Ammon's horn (tissue), 1 donor: ENCODE measurements around the gene FGF11.

Experiments
- DNase-seq: peaks from one replicate; pipeline ENCODE4 v3.0.0-alpha.2; 2016; ENCODE audit warnings: low spot score

FGF11 gene

DNA sequence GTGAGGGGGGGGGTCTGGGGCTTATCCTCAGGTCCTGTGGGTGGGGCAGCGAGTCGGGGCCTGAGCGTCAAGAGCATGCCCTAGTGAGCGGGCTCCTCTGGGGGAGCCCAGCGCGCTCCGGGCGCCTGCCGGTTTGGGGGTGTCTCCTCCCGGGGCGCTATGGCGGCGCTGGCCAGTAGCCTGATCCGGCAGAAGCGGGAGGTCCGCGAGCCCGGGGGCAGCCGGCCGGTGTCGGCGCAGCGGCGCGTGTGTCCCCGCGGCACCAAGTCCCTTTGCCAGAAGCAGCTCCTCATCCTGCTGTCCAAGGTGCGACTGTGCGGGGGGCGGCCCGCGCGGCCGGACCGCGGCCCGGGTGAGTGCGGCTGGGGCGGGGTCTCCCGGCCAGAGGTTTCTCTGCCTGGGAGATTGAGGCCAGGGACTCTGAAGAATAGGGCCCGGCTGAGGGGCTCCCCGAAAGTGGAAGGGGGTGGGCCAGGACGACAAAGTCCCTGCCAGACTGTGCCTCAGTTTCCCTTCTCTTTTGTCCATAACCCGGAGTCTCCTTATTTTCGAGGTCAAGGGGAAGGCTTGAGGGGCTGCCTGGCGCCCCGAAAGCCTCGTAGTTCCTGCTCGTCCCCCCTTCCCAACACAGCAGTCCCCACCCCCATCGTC, at the start of gene FGF11:
FGF11 (plus strand) TSS at position 51 of the 651 bp plus-strand sequence; CDS start at position 160, 109 bp downstream.
- DNase-seq = no peak

DNA sequence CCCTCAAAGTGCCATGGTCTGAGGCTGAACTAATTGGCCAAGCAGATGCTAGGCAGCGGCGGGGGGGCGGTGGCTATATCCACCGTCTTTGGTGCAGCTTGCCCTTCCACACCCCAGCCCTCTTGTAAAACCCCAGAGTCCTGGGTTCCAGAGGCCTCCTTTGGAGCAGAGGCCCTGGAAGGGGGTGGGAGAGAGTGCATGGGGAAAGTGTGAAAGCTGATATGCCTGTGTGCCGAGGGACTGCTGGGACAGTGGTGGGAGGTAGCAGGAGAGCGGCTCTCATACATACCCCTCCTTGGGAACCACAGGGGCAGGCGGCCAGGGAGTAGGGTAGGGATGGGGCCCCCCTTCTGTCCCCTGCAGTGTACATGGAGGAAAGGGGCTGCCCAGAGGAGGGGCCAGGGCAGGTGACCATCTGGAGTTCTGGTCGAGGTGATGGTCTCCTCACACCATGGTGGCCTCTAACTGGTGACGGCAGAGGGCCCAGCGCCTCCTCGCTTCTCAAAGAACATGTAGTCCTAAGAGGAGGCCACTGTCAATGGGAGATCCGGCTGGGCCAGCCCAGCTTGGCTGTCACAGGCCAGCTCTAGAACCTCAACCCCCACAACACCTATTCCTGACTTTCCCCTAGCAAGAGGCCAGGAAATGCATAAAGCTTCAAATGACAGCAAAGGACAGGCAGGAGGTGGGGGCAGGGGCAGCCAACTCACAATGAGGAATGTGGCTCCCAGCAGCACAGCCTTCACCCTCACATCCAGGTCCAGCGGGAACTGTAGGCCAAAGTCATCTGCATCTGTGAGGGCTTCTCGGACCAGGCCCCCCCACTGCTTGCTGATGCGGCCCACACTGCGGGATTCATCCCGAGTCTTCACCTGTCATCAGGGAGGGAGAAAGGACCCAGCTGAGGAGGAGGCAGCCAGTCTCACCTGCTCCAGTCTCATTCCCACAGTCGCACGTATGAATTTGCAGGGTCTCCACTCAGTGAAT, 49.1 kb upstream of the FGF11 start:
- DNase-seq = no peak

DNA sequence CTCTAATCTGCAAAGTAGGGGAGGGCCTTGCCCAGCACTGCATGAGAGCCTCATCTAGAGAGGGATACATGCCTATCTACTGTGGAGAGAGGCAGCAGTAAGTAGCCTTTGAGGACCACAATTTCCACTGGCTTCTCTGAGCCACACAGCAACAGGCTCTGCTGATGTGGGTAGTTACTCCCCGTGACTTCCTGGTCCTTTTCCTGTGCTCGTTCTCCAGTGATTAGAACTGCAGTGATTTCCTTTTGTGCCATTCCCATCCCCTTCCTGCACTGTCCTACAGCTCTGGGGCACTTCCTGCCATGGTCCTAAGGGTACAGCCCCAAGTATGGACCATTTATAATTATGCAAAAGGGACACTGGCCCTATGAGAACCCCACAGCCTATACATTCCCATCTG, 48.0 kb upstream of the FGF11 start:
- no peak for DNase-seq

DNA sequence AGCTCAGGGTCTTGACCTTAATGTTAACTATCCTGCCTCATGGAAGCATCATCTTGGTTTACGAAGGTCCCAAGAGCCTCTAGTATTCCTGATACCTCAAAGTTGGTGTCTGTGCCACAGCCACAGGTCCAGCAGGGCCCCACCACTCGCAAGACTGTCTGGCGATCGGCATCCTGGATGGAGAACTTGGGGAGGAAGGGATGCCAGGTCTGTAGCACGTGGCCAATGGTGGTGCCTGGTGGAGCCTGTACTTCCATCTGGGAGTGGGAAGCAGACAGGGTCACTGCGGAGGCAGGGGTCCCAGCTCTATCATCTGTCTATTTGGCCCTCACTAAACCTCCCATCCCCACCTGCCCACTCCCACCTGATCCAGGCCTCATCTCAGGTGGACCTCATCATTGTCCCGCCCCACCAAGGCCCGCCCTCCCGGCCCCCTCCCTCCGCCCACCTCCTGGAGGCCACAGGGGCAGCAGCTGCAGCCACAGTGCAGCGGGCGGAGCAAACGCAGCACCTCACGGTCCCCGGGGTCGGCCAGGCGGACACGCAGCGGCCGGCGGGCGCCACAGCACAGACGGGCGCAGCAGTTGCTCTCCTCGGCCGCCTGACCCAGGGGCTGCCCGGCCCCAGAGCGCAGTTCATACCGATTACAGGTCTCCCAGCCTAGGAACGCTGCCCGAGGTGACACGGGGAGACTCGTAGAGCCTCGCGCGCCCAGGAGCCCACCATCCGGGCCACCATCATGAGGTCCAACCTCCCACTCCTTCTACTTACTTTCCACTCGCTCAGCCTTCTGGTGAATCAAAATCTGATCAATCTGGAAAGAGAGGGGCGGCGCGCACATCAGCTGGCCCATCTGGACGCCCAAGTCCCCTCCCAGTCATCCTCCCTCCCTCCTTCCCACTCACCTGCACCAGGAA, 46.4 kb upstream of the FGF11 start:
- DNase-seq = no peak

DNA sequence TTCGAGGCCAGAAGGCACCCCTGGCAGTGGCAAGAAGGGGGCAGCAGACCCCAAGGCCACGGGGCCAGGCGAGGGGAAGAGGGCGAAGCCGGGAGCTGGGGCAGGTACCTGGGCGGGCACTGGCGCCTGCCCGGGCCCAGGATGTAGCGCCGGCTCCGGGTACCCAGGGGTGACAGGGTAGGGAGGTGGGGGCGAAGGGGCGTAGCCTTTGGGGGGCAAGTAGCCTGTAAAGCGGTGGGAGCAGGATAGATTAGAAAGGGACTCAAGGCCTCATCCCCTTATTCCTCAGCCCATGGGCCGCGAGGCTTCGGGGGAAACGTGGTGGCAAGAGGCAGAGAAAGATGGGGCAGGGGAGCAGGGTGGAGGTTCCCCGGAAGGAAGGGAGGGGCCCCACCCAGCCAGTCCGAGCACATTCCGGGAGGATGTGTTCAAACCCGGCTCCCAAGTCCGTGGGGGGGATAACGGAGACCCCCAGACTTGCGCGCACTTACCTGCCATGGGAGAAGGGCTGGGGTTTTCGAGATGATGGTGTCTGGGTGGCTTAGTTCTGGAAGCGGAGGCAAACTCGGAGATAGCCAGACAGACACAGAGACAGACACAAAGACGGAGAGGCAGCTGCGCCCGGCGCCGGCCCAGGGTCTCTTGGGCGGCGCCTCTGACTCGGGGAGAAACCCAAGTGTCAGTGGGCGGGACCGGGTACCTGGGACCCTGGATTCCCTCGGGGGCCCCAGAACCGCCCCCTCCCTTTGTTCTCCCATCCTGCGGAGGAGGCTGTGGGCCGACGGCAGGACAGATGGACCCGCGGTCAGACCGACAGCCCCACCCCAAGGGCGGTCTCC, 45.5 kb upstream of the FGF11 start:
- no peak for DNase-seq

DNA sequence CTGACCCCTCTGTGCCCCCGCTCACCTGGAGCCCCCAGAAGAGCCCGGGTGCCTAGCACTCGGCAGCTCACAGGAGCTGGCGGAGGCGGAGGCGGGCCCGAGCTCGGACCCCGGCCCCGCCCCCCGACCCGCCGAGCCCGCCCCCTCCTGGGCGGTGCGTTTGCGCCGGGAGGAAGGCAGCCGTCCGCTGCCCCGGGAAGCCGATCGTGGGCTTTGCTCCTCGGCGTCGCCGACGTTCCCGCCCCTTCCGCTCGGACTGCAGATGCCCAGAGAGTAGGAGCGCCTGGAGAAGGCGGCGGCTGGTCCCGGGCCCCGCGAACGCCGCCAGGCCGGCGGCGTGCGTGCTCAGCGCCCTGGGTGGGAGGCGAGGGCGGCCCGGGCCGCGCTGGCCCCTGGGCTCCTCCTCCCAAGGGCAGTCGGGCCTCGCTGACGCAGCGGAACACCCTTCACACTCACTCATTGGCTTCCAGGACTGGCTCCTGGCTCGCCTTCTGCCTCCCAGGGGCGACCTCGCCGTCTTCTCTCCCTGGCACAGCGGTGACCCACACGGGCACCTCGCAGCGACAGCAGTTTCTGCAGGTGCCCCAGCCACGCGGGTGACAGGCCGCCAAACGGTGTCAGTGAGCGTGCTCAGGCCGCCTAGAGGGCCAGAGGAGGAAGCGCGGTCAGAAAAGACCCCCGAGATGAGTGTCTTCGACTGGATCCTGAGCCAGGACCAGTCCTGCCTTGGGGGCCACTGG, 44.7 kb upstream of the FGF11 start, which contains the start of gene PLSCR3:
PLSCR3 (minus strand) TSS at position 74 of the 740 bp plus-strand sequence. CDS start 415 bp downstream, outside the sequence.
- DNase-seq = peak; percentile 86

DNA sequence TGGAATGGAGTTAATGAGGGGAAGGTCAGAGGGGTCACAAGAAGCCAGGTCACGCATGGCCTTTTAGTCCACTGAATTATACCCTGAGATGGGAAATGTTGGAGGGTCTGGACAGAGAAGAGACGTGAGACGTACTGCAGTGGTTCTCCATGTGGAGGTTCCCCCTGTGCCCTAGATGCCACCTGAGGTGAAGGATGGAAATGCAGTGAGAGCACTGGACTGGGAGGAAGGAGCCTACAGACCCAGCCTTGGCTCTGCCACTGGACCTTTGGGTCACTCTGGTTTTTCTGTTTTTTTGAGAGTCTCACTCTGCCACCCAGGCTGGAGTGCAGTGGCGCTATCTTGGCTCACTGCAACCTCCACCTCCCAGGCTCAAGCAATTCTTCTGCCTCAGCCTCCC, 43.2 kb upstream of the FGF11 start:
- no peak for DNase-seq

DNA sequence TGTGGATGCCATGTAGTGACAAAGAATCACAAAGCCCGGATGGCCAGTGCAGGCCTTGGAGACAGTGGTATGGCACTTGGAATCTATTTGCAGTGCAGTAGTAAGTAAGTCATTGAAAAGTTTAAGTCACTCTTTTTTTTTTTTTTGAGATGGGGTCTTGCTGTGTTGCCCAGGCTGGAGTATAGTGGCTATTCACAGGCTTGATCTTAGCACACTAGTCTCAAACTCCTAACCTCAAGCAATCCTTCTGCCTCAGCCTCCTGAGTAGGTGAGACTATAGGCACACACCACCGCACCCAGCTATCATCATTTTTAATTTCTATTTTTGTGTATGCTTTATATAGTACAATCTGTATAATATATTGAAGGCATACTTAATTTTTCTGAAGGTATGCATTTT, 40.7 kb upstream of the FGF11 start:
- no peak for DNase-seq

DNA sequence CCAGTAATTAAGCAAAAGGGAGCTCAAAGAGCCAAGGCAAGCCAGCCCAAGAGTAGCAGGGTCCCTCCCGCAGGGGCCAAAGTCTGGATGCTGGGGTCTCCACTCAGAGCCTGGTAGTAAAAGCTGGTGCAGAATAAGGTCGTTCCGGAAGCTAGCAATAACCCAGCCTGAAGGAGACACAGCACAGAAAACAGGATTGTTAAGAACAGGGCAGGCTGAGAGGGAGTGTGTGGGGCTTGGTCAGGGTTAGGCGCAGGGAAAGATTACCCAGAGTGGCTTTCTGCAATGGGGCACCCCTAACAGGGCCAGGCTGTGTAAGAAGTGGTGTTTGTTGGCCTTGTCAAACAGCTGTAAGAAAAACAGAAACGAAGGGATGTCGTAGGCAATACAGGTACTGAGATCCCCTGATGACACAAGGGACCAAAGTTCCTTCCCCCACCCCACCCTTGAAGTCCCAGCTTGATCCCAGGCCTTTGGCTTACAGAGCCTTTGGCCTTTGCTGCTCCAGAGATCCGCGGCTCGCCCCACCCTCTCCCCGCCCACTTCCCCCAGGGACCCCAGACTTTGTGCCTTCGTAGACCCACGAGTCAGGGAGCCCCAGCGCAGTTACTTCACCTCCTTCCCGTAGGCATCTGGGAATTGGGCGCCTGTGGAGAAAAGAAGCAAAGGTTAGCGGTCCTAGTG, 36.1 kb upstream of the FGF11 start:
- DNase-seq = no peak

DNA sequence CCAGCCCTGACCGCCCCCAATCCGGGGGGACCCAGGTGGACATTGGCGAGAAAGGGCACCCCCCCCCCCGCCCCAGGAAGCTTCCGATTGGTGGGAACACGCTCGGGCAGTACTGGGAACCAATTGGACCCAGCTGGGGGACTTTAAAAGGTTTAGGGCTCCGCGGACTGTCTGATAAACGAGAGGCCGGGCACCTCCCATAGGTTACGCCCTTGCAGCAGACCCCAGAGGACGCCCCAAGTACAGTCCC, 35.7 kb upstream of the FGF11 start:
- no peak for DNase-seq

DNA sequence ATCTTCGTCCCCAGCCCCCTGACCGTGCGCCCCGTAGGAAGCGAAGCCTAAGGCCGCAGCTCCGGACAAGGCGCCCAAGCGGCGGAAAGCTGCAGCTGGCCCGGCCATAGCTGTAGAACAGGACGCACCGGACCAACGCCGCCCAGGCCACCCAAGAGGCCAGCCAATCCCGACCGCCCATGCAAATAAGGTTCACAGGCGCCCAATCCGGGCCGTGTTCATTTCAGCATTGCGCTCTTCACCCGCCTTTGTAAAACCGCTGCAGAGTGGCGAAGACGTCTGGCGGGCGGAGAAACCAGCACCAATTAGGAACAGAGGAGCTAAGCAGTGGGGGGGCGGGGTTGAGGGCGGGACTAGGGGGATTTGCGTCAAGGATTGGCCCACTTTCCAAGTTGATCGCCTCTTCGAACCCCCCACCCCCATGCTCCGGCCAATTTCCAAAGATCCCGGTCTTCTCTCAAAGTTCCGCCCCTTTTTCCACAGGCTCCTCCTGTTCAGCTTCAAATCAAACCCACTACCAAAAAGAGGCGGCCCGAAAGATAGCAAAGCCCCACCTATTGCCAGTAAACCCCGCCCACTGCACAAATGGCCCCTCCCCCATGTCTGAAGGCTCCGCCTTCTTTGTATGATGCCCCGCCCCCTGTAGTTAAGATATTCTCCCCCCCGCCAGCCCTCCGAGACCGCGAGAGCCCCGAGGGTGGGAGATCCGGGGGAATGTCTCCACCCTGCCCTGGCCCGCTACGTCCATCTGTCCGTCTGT, 35.2 kb upstream of the FGF11 start, which contains the start of gene TMEM256:
TMEM256 (minus strand) TSS at position 121 of the 760 bp plus-strand sequence; CDS start at position 108, 13 bp downstream.
- DNase-seq = peak; percentile 100

DNA sequence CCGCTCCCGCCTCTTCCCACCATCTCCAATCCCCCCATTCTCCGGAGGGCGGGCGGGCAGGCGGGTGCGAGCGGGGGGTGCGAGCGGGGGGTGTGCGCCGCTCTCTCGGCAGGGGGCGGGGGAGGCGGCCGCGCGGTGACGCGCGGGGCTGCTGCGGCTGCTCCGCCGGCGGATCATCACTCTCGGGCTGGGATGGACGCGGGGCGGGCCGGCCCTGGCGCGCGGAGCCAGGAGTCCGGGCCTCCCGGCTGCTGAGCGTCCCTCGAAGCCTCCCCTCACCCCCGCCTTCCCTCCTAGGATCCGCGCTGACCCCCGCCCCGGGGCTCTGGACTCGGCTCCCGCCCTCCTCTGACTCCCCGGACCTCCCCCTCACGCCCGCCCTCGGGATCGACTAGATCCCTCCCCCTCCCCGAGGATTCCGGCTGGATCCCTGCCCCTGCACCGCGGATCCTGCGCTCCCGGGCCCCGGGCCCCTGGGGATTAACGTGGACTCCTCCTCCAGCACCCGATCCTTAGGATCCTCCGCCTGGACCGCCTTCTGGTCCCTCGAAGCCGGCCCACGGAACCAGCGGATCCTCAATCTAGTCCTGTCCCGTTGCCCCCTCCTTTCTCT, 34.5 kb upstream of the FGF11 start:
- DNase-seq = no peak

DNA sequence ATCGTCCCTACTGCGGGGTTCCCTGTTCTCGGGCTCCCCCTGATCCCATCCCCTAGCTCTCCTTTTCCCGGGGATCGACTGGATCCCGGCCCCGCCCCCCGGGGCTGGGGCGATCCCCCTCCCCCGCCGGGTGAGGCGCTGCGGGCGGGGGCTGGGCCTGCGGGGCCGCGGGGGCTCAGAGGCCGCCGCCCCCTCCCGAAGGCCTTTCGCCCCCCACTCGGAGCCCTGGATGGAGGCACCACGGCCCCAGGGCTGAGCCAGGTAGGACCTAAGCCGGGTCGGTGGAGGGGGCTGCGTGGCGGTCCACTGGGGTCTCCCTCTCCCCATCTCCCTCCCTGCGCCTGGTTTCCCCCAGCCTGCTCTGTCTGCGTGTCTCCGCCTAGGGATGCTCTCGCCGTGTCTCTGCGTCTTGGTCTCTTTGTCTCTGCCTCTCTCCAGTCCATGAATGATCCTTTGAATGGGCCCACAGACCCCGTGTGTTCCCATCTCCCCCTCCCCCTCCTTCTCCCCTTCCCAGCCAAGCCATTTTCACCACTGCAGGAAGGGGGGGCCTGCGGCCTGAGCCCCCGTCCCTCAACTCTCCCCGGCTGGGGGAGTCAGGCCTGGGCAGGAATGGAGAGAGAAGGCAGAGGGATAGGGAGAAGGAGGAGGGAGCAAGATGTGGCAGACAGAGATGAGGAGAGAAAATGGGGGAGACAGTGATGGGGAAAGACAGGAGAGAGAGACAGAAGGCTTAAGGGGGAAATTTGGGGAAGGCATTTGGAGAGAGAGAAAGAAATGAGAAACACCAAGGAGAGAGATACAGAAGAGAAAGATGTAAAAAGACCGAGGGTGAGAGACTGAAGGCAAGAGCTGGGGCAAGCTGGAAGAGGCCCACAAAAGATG, 33.7 kb upstream of the FGF11 start:
- peak; percentile 57 for DNase-seq

DNA sequence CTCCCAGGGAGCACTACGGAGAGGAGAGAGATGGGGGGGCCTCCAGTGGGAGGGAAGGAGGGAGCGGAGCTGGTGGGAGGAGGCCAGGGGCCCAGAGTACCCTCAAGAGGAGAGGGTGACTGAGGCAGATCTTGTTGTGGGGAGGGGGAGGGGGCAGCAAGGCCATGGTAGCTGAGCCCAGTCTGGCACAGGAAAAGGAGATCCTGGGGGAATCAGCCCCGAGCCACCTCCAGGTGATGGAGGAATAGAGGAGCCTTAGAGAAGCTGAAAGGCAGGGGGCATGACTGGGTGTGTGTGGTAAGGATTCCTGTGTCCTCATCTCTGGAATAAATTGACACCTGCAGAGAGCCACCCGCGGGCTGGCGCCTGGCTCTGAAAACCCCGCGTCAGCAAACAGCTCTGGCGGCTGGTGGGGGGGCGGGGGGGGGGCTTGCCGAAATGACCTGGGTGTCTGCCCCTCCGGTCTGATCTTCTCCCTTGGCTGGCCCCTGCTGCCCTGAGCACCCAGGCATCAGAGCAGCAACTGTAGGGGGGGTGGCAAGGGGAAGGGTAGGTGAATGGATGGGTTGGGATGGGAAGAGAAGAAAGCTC, 33.0 kb upstream of the FGF11 start:
- DNase-seq = no peak

DNA sequence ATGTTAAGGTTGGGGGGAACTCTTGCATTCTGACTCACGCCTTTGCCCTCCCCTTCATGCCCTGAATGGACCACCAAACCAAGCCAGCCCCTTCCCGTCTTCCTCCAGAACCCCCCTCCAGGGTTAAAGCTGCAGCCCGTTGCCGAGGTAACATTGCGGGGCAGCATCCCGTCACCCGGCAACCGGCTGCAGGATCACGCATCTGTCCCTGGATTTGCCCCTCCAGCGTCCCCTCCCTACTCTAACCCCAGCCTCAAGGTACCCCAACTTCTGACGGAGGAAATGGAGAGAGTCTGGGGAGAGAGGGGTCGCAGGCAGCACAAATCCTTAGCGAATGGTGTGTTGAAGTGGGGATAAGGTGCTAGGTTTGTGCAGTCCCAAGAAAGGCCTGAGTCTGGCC, 32.2 kb upstream of the FGF11 start:
- DNase-seq = no peak

DNA sequence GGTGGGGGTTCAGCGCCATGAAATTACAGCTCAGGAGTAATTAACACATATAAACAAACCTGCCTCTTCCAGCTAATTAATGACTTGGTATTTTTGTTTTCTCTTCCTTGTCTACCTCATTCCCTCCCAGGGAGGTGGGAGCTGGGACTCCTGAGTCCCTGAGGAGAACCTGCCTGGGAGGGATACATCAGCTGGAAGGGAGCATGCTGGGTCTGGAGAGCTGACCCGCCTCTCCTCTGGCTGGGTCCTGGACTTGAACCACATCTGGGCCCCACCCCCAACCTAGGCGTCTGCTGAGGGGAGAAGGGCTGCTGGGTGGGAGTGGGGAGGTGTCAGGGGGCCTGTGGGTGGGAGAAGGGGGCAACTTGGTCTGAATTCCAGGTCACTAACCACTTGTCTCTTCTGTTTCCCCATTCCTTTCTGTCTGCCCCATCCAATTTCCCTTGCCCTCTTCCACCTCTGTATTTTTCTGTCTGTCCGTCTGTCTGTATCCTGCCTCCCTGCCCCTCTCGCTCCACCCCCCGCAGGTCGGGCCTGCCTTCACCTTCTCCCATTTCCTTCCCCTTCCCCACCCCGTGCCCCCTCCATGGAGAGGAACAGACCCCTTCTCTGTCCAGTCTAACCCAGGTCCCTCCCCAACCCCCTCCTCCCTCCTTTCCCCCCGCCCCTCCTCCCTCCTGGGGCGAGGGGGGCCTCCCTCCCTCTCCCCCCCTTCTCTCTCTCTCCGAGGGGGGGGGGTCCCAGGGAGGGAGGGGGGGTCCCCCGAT, 31.6 kb upstream of the FGF11 start, which contains the start of gene NLGN2:
NLGN2 (plus strand) TSS at position 361 of the 767 bp plus-strand sequence. CDS start 411 bp downstream, outside the sequence.
- no peak for DNase-seq
